OCI-LY3 (cell line): ENCODE data around the gene SIMC1.
"Not testable (repeated sequence)": the region's sequence is repeated elsewhere in the genome, so short reads cannot be mapped to it uniquely, and the experiment has no call there.

ENCODE experiments used
- CTCF ChIP-seq: fragments of 200-600, 300-600 bp; sonication (generic); IDR thresholded peaks from 2 replicates; pipeline ENCODE4 v1.5.1; 2014; ENCODE audit warnings: antibody characterized with exemption, low read length, low read depth
- EZH2phosphoT487 ChIP-seq: fragments of 200-600 bp; shearing (Covaris generic); IDR thresholded peaks from 2 replicates; pipeline ENCODE4 v1.6.1; 2018; ENCODE audit warnings: antibody characterized with exemption, mixed run types, low read depth

DNA sequence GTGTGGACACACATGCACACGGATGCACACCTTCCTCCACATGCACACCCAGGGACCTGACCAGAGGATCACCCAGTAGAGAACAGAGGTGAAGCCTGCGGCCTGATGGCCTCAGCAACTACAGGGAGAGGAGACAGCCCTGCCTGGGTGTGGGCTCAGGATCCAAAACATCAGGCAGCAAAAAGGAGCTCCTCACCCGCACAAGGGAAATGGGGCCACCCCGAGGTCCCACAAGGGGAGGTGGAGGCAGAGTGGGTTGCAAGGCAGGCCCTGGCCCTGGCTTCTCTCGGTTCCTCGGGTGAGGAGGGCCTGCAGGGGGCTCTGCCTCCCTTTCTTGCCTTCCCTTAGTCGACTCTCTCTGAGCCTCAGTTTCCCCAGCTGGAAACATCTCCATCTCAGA is 41.4 kb upstream of the SIMC1 start:
- not testable (repeated sequence) for TF ChIP-seq EZH2phosphoT487, CTCF
